Activated T-cell treated with anti-CD3 and anti-CD28 coated beads for 48 hours (primary cell): ENCODE measurements around the gene CDK9.
A peak's percentile ranks its signal among the peaks of the same experiment; 100 is the strongest.
"Not testable (repeated sequence)": the region's sequence is repeated elsewhere in the genome, so short reads cannot be mapped to it uniquely, and the experiment has no call there.

Experiments
- DNase-seq: peaks from one replicate; pipeline ENCODE4 v3.0.0-alpha.2; 2020; ENCODE audit warnings: low read depth

CDK9 gene

GRCh38 chr9:127785933-127786772 lies at the start of gene CDK9:
CDK9 (plus strand) TSS chr9:127786034; CDS start chr9:127786149, 115 bp downstream.
- peak; percentile 97 for DNase-seq

DNA sequence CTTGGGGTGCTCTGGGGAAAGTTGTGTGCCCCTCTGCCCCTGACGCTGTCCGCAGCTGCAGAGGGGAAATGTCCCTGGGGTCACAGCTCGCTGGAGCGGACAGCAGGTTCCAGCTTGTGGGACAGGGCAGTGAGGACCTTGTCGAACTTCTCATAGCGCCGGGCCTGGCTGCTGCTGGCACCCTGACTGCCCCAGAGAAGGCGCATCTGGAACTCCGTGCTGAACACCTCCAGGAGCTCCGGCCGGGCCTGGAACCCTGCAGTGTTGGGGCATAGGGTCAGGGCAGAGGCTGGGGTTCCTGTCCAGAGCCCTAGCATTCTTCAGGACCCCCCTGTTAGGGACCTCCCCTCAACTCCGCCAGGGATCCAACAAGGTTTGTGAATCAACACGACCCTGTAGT lies 47.2 kb upstream of the CDK9 start:
- DNase-seq, result no peak

GRCh38 chr9:127739614-127740330 lies 46.1 kb upstream of the CDK9 start:
- DNase-seq, result no peak

- no peak for DNase-seq
Observed at GRCh38 chr9:127741831-127742434, 43.9 kb upstream of the CDK9 start.

DNA sequence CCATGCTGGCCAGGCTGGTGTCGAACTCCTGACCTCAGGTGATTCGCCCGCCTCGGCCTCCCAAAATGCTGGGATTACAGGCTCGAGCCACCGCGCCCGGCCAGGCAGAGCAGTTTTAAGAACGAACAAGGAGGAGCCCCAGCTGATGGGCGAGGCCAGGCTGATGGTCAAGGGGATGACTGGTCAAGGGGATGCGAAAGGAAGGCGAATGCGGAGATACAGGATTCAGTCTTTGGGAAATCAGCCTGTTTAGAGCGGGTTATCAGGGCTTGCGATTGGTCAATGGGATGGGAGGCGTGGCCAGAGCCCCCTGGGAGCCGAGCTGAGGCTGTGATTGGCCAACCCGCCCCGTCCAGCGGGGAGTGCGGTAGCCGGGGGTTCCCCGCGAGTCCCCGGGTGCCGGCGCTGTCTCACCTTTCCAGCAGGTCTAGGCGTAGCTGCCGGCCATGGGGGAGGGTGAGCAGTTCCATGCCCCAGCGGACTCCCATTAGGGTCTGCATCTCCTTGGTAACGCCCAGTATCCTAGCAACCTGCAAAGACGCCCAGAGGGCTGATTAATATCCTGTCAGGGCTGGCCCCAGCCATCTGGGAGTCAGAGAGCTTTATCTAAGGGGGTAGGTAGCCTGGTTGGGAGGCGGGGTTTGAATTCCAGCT lies 43.3 kb upstream of the CDK9 start:
- no peak for DNase-seq

- no peak for DNase-seq
Observed at GRCh38 chr9:127744398-127745110, 41.3 kb upstream of the CDK9 start.

DNA sequence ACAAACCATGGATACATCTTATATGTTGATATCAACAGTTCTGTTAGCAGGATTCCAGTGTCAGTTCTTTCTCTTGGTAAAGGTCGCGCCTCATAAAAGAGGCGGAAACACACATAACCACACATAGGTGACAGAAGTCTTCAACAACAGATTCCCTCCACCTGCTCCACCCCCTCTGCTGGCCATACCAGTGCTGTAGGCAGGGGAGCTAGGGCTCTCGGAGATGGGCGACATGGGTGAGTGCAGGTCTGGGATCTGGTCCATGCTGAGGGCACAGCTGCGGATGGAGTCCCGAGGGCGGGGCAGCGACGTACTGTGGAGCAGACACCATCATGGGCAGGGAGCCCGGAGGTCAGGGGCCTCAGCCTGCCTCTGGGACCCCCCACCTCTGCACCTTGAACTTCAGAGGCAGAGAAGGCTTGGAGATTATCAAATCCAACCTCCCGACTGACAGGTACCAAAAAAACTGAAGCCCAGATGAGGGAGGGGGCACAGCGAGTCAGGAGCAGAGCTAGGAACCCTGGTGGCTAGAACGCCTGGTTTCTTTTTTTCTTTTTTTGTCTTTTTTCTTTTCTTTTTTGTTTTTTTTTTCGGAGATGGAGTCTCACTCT lies 38.8 kb upstream of the CDK9 start:
- no peak for DNase-seq

- DNase-seq, result no peak
Observed at GRCh38 chr9:127749090-127749787, 36.6 kb upstream of the CDK9 start.

- DNase-seq, result no peak
Observed at GRCh38 chr9:127751269-127752054, 34.4 kb upstream of the CDK9 start.

DNA sequence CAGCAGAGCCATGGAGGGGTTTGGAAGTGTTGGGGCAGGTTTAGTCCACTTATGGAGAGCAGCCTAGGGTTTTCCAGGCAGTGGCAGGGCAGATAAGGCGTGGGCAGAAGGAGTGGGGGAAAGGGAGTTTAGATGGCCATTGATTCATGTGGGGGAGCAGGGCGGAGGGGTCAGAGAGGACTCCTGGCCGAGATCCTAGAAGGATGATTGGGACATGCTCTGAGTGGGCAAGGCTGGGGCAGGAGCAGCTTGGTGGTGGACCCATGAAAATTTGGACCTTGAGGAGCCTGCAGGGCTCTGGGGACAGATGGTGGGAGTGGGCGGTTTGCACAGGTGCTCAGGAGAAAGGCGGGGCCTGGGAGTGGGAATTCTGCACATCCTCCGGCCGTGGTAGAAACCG lies 32.7 kb upstream of the CDK9 start:
- DNase-seq, result no peak

- no peak for DNase-seq
Observed at GRCh38 chr9:127753622-127754021, 32.2 kb upstream of the CDK9 start.

DNA sequence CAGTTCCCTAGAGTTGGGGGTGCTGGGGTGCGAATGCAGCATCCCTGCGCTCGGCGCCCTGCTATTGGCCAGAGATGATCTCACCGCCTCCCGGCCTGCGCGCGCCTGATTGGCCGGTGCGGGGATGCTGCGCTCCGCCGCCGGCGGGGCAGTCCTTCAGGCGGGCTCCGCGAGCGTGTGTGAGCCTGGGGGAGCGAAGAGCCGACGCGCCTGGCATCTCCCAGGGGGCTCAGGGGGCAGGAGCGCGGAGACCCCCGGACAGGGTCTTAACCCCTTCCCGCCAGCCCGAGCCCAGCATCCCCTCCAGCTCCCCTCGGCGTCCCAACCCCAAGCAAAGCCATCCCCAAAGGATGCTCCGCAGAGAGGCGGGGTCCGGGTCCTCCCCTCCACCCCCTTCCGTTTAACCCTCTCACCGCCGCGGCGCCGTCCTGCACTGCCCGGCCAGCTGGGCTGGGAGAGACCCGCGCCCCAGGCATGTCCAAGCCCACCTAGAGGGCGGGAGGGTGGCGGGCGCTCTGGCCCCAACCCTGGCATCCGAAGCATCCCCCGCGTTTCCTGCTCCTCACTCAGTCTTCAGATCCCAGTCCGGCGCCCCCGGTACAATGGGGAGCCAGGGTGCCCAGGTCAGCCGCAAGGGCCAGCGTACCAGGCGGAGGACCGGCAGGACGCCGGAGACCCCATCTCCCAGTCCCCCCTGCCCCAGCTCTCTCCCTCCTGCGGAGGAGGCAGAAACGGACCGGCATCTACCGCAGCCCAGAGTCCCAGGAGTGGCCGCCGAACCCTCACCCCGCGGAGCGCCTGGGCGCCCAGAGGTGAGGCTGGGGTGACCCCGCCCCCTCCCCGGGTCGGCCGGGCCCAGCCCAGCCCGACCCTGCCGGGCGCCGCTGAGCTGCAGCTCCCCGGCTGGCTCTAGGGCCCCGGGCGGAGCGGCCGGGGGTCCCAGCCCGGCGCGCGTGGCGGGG lies 31.5 kb upstream of the CDK9 start:
- DNase-seq, result no peak

DNA sequence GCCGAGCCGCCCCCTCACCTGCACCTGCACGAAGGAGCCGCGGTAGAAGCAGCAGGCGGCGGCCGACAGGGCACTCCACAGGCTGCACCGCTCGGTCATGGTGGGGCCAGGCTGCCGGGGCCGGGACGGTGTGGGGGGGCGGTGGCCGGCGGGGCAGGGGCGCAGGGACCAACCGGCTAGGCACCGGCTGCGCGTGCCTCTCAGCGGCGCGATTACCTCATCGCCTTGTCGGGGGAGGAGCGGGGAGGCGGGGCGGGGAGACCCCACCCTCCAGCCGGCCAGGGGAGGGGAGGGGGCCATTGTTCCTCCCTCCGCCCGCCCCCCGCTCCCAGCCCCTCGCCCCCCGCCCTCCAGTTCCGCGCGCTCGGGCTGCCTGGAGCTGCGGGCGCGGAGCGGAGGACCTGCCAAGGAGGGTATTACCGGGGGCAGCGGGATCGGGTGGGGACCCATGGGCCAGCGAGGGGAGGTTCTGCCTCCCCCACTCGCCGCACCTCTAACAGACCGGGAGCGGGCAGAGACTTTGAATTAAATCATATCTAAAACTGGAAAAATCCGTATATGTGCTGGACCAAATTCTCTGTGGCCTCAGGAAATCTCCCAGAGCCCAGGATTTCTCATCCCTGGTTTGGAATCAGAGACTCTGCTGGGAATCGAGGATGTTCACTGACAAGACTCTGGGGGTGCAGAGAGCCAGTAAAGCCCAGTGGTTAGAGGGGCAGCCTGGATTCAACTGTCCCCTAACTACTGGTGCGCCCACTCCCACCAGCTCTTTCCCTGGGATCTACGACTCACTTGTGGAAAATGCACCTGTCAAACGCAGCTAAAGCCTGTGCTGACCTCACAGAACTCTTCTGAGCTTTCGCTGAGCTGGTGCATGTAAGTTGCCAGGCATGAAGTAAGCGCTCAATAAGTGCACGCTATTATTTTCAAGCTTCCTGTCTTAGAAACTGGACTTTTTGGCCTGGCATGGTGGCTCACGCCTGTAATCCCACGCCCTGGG lies 30.5 kb upstream of the CDK9 start:
- no peak for DNase-seq

GRCh38 chr9:127756233-127756632 lies 29.6 kb upstream of the CDK9 start:
- DNase-seq, result no peak

- not testable (repeated sequence) for DNase-seq
Observed at GRCh38 chr9:127756776-127757175, 29.1 kb upstream of the CDK9 start.

- no peak for DNase-seq
Observed at GRCh38 chr9:127758843-127759242, 27.0 kb upstream of the CDK9 start.

DNA sequence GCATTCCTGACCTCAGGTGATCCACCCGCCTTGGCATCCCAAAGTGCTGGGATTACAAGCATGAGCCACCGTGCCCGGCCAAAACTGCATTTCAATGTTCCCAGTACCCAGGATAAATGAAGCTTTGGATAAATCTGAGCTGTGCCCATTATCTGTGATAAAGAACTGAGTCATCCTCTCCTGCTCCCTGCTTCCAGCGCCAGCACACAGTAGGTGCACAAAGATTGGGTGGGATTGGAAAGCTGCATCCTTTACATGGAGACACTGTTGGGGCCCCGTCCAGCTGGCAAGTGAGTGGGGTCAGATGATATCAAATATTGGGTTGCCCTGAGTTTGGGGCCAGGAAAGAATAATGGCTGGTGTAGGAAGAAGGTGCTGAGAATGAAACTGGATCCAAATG lies 24.8 kb upstream of the CDK9 start:
- DNase-seq, result no peak
